NCI-H1417 (cell line): ENCODE data around the gene DSCAML1.

Experiments used
- DNase-seq, 3 experiments: peaks; one replicate each; lab custom pipeline; 2025; lab: John Stamatoyannopoulos, UW

Gene DSCAML1

GRCh38 chr11:117614728-117615127 is 182.3 kb downstream of the DSCAML1 start:
- DNase-seq: no peak

- DNase-seq: peak in 1 of 3 experiments; percentile 39
These were observed 183.5 kb downstream of the DSCAML1 start for GRCh38 chr11:117613521-117613920.

GRCh38 chr11:117612177-117612576 is 184.8 kb downstream of the DSCAML1 start:
- no peak for DNase-seq

- DNase-seq: peak in 2 of 3 experiments; percentile 27 to 65
These were observed 186.1 kb downstream of the DSCAML1 start for GRCh38 chr11:117610901-117611300.

- DNase-seq: no peak
These were observed 187.0 kb downstream of the DSCAML1 start for GRCh38 chr11:117610045-117610444.

- no peak for DNase-seq
These were observed 189.6 kb downstream of the DSCAML1 start for GRCh38 chr11:117607449-117607848.

- DNase-seq: no peak
These were observed 190.2 kb downstream of the DSCAML1 start for GRCh38 chr11:117606790-117607189.

GRCh38 chr11:117606211-117606610 is 190.8 kb downstream of the DSCAML1 start:
- DNase-seq: peak in 2 of 3 experiments; percentile 20 to 52

- no peak for DNase-seq
These were observed 191.7 kb downstream of the DSCAML1 start for GRCh38 chr11:117605331-117605730.

- DNase-seq: peak; percentile 47 to 84 (median 71)
These were observed 192.6 kb downstream of the DSCAML1 start for GRCh38 chr11:117604336-117604995.

- DNase-seq: no peak
These were observed 193.1 kb downstream of the DSCAML1 start for GRCh38 chr11:117603932-117604331.

- DNase-seq: peak in 2 of 3 experiments; percentile 81 to 88
These were observed 195.9 kb downstream of the DSCAML1 start for GRCh38 chr11:117601006-117601708.

GRCh38 chr11:117600234-117600783 is 196.7 kb downstream of the DSCAML1 start:
- peak; percentile 33 to 98 (median 88) for DNase-seq

- DNase-seq: peak in 1 of 3 experiments; percentile 29
These were observed 199.9 kb downstream of the DSCAML1 start for GRCh38 chr11:117597071-117597470.

GRCh38 chr11:117595440-117595839 is 201.6 kb downstream of the DSCAML1 start:
- no peak for DNase-seq

GRCh38 chr11:117594721-117595120 is 202.3 kb downstream of the DSCAML1 start:
- no peak for DNase-seq

- no peak for DNase-seq
These were observed 204.0 kb downstream of the DSCAML1 start for GRCh38 chr11:117593065-117593464.

- DNase-seq: no peak
These were observed 205.5 kb downstream of the DSCAML1 start for GRCh38 chr11:117591316-117592039.

GRCh38 chr11:117589063-117589462 is 208.0 kb downstream of the DSCAML1 start:
- DNase-seq: peak; percentile 59 to 93 (median 72)

GRCh38 chr11:117588166-117588810 is 208.7 kb downstream of the DSCAML1 start:
- DNase-seq: peak; percentile 43 to 60 (median 56)

GRCh38 chr11:117587416-117587815 is 209.6 kb downstream of the DSCAML1 start:
- no peak for DNase-seq

GRCh38 chr11:117586392-117586791 is 210.6 kb downstream of the DSCAML1 start:
- DNase-seq: no peak
